Testis (tissue), 3 donors: ENCODE data around the gene MEIS2. TPM values are rescaled to one million over a fixed set of nuclear protein-coding genes. Genes with fewer than 3 reads are reported as not detected.

Source experiments
- DNase-seq: peaks from one replicate; pipeline ENCODE4 v3.0.0-alpha.2; 2019
- H3K27ac ChIP-seq, 2 donors: fragments of 200-600 bp; sonication (generic); one replicate each; pipeline ENCODE4 v1.5.1; 2019
- H3K27me3 ChIP-seq: fragments of 200-600 bp; sonication (generic); one replicate; pipeline ENCODE4 v1.5.1; 2019
- H3K36me3 ChIP-seq: fragments of 200-600 bp; sonication (generic); one replicate; pipeline ENCODE4 v1.5.1; 2017; ENCODE audit warnings: low read depth; ENCODE audit errors: missing control alignments
- H3K4me1 ChIP-seq: fragments of 200-600 bp; sonication (generic); one replicate; pipeline ENCODE4 v1.5.1; 2019
- H3K4me3 ChIP-seq, 2 donors: fragments of 200-600 bp; sonication (generic); one replicate each; pipeline ENCODE4 v1.5.1; 2017 to 2019
- H3K9me3 ChIP-seq: fragments of 200-600 bp; sonication (generic); one replicate; pipeline ENCODE4 v1.5.1; 2017
- CTCF ChIP-seq, 3 experiments: fragments of 450-650 bp in 2 of 3; fragments of 200-600 bp in 1 of 3; sonication (generic) in 1 of 3; IDR thresholded peaks; one replicate each; pipeline ENCODE4 v1.5.1; 2016 to 2019; ENCODE audit warnings: antibody characterized with exemption in 3 of 3, mild to moderate bottlenecking in 2 of 3, moderate library complexity in 1 of 3
- POLR2A ChIP-seq: fragments of 450-650 bp; IDR thresholded peaks from one replicate; pipeline ENCODE4 v1.6.1; 2017; ENCODE audit warnings: antibody characterized with exemption, mild to moderate bottlenecking, moderate library complexity
- WGBS, 2 donors: methylation state at CpG; one replicate each; pipeline ENCODE4 v1.1.5; 2018; 5-methylcytosine and 5-hydroxymethylcytosine counted together
- intact Hi-C: fragments of 100-400 bp; cut with DNase I; formaldehyde crosslinking; loops from one replicate; pipeline ENCODE4 v1.15.1; 2023; ENCODE audit warnings: low total_unique reads
- polyA plus RNA-seq: library from polyadenylated mRNA; stranded (reverse); fragments of 350-450 nt; fragmentation: Illumina TruSeq; extraction: RNeasy Lipid Tissue Mini Kit (QIAGEN cat#74804); gene quantifications from one replicate; pipeline ENCODE4 v1.2.3, GENCODE V29; 2014; ENCODE audit warnings: low read depth, low replicate concordance; ENCODE audit not compliant: insufficient read depth
- total RNA-seq, 2 donors: library from RNA; depleted of rRNA; stranded (reverse); fragments of >200 nt; gene quantifications; one replicate each; pipeline ENCODE4 v1.2.3, GENCODE V29; 2016

MEIS2 gene
- total and polyA plus RNA-seq, 3 donors from 2014 or later, result 7.0 to 19.4 (median 15.7) TPM

GRCh38 chr15:37098468-37099318 is 1.7 kb downstream of the MEIS2 start:
- Histone ChIP-seq H3K27me3 (no peaks in the 10 kb centered on the region), H3K36me3 (no peaks in the 10 kb centered on the region), H3K27ac (peak overlapping the region; percentile 88 to 94), H3K4me3 (peak overlapping the region; percentile 77 to 82), H3K9me3 (no peaks in the 10 kb centered on the region), H3K4me1 (peaks cover 9% of the 10 kb centered on the region)
- no peak for TF ChIP-seq POLR2A
- no peak for TF ChIP-seq CTCF (IDR thresholded peaks at IDR 0.05)
- peak; percentile 45 for DNase-seq
- intact Hi-C loops, result no loop called here
- 0 to 1% methylated on average over 67 to 71 of the region's 75 CpGs for WGBS, 2 donors

GRCh38 chr15:37097144-37097919 is 3.0 kb downstream of the MEIS2 start:
- Histone ChIP-seq H3K27me3 (no peaks in the 10 kb centered on the region), H3K4me3 (peak overlapping the region; percentile 77 to 82), H3K27ac (peak overlapping the region; percentile 85 to 94), H3K9me3 (no peaks in the 10 kb centered on the region), H3K36me3 (no peaks in the 10 kb centered on the region), H3K4me1 (peaks cover 9% of the 10 kb centered on the region)
- DNase-seq, result no peak
- TF ChIP-seq CTCF (IDR thresholded peaks at IDR 0.05) (no peak), POLR2A (no peak)
- intact Hi-C loops, result no loop called here
- 10 to 17% methylated on average over 29 to 30 of the region's 30 CpGs for WGBS, 2 donors

- Histone ChIP-seq H3K9me3 (no peaks in the 10 kb centered on the region), H3K36me3 (no peaks in the 10 kb centered on the region), H3K4me3 (peak overlapping the region; percentile 77 to 82), H3K27me3 (no peaks in the 10 kb centered on the region), H3K4me1 (peaks cover 9% of the 10 kb centered on the region), H3K27ac (peak overlapping the region; percentile 85 to 94)
- no peak for DNase-seq
- intact Hi-C loops, result no loop called here
- TF ChIP-seq POLR2A (no peak), CTCF (IDR thresholded peaks at IDR 0.05) (no peak)
- 15 to 21% methylated on average over 19 of the region's 19 CpGs for WGBS, 2 donors
Observed at GRCh38 chr15:37096558-37097143, 3.7 kb downstream of the MEIS2 start.

GRCh38 chr15:37095770-37096557 is 4.4 kb downstream of the MEIS2 start:
- Histone ChIP-seq H3K36me3 (no peaks in the 10 kb centered on the region), H3K9me3 (no peaks in the 10 kb centered on the region), H3K4me3 (peak overlapping the region; percentile 77 to 82), H3K27me3 (no peaks in the 10 kb centered on the region), H3K27ac (peak overlapping the region; percentile 85 to 94), H3K4me1 (peaks cover 9% of the 10 kb centered on the region)
- intact Hi-C loops, result no loop called here
- 26% methylated on average over 32 of the region's 32 CpGs for WGBS, 2 donors
- peak; percentile 46 for DNase-seq
- no peak for TF ChIP-seq CTCF (IDR thresholded peaks at IDR 0.05)
- no peak for TF ChIP-seq POLR2A
